Vagina (tissue), 2 donors: ENCODE data around the gene GPR108. TPM values are rescaled to one million over a fixed set of nuclear protein-coding genes. Genes with fewer than 3 reads are reported as not detected.
A peak's percentile ranks its signal among the peaks of the same experiment; 100 is the strongest.

Experiments used
- DNase-seq, 2 donors: peaks; one replicate each; pipeline ENCODE4 v3.0.0-alpha.2; 2017; ENCODE audit errors: extremely low spot score in 2 of 2
- H3K27ac ChIP-seq: fragments of 200-600 bp; sonication (generic); one replicate; pipeline ENCODE4 v1.5.1; 2019
- H3K27me3 ChIP-seq: fragments of 200-600 bp; sonication (generic); one replicate; pipeline ENCODE4 v1.5.1; 2019
- H3K36me3 ChIP-seq, 2 donors: fragments of 200-600 bp; sonication (generic); one replicate each; pipeline ENCODE4 v1.5.1; 2017 to 2019
- H3K4me1 ChIP-seq: fragments of 200-600 bp; sonication (generic); one replicate; pipeline ENCODE4 v1.5.1; 2019
- H3K4me3 ChIP-seq, 2 donors: fragments of 200-600 bp; sonication (generic); 1 replicate in 1 of 2; 2 replicates in 1 of 2; pipeline ENCODE4 v1.5.1; 2016 to 2019
- H3K9me3 ChIP-seq: fragments of 200-600 bp; sonication (generic); one replicate; pipeline ENCODE4 v1.5.1; 2019
- POLR2A ChIP-seq, 2 donors: fragments of 450-650 bp; IDR thresholded peaks; one replicate each; pipeline ENCODE4 v1.6.1; 2017; ENCODE audit warnings: antibody characterized with exemption in 2 of 2, mild to moderate bottlenecking in 2 of 2, moderate library complexity in 2 of 2
- POLR2AphosphoS5 ChIP-seq, 2 donors: sonication (generic); formaldehyde crosslinking; IDR thresholded peaks; one replicate each; pipeline ENCODE4 v1.9.0; 2017; ENCODE audit warnings: antibody characterized with exemption in 2 of 2, mild to moderate bottlenecking in 2 of 2, low read depth in 1 of 2; ENCODE audit not compliant: insufficient read depth in 1 of 2
- intact Hi-C: fragments of 100-400 bp; cut with DNase I; formaldehyde crosslinking; loops from one replicate; pipeline ENCODE4 v1.15.1; 2023
- total RNA-seq: library from RNA; depleted of rRNA; stranded (reverse); fragments of >200 nt; gene quantifications from one replicate; pipeline ENCODE4 v1.2.3, GENCODE V29; 2016
- TF ChIP-seq, protein P1 (sequence below), 3 experiments: fragments of 450-650 bp in 2 of 3; fragments of 200-600 bp in 1 of 3; sonication (generic) in 1 of 3; IDR thresholded peaks; one replicate each; pipeline ENCODE4 v1.5.1; 2017 to 2019; ENCODE audit warnings: antibody characterized with exemption in 3 of 3, mild to moderate bottlenecking in 2 of 3, moderate library complexity in 2 of 3

Gene GPR108
- total RNA-seq, 1 donor from 2014 or later = 62.9 TPM

DNA sequence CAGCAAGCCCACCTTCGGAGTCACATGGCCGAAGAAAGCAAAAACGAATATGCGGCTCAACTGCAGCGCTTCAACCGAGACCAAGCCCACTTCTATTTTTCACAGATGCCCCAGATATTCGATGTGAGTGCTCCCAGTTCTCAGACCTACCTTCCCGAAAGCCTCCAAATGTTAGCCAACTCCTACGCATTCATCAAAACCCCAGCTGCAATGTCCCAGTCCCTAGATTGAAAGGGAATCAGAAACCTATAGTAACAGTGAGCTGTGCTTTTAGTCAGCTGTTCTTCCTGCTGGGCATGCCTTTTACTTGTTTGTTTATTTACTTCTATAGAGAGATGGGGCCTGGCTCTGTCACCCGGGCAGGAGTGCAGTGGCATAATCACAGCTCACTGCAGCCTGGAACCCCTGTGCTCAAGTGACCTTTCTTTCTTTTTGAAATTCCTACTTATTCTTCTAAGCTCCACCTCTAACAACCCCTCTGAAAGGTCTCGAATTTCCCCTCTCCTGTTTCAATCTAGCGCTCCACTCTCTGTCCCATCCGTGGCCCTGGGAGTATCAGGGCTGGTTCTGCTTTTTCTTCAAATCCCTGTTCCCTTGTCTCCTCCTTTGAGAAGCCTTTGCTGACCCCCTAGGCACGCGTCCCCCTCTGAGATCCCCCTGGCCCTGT, 6.5 kb upstream of the GPR108 start:
- TF ChIP-seq, protein P1, sequence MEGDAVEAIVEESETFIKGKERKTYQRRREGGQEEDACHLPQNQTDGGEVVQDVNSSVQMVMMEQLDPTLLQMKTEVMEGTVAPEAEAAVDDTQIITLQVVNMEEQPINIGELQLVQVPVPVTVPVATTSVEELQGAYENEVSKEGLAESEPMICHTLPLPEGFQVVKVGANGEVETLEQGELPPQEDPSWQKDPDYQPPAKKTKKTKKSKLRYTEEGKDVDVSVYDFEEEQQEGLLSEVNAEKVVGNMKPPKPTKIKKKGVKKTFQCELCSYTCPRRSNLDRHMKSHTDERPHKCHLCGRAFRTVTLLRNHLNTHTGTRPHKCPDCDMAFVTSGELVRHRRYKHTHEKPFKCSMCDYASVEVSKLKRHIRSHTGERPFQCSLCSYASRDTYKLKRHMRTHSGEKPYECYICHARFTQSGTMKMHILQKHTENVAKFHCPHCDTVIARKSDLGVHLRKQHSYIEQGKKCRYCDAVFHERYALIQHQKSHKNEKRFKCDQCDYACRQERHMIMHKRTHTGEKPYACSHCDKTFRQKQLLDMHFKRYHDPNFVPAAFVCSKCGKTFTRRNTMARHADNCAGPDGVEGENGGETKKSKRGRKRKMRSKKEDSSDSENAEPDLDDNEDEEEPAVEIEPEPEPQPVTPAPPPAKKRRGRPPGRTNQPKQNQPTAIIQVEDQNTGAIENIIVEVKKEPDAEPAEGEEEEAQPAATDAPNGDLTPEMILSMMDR (IDR thresholded peaks at IDR 0.05) = no peak
- TF ChIP-seq POLR2A (IDR thresholded peaks at IDR 0.05) = no peak
- TF ChIP-seq POLR2AphosphoS5 (IDR thresholded peaks at IDR 0.05; ENCODE audit: insufficient read depth in 1 of 2, low read depth in 1 of 2) = no peak
- peak overlapping the region in 1 of 2 donors; percentile 23 for H3K4me3 ChIP-seq
- H3K27ac ChIP-seq = peak overlapping the region; percentile 96
- no peaks in the 10 kb centered on the region for H3K27me3 ChIP-seq
- H3K4me1 ChIP-seq = peaks cover 54% of the 10 kb centered on the region
- no peaks in the 10 kb centered on the region for H3K9me3 ChIP-seq
- no peak for DNase-seq
- intact Hi-C loops = no loop called here
- H3K36me3 ChIP-seq = peaks cover 0 to 43% of the 10 kb centered on the region in 2 donors

DNA sequence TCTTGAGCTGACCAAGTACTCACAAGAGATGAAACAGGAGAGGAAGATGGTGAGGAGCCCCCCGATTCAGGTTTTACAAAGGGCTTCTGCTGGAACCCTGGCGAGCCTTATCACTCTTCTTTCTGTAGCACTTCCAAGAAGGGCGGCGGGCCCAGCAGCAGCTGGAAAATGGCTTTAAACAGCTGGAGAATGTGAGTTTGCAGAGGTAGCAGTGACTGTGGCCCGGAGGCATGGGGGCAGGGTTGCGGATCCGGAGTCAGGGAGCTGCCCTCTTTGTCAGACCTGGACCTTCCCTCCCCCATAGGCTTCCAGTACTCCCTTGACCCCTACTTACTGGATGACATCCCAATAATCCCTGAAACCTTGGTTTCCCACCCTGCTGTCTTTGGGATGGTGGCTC, 5.7 kb upstream of the GPR108 start:
- no peaks in the 10 kb centered on the region for H3K27me3 ChIP-seq
- H3K27ac ChIP-seq = peak overlapping the region; percentile 96
- no peak for TF ChIP-seq POLR2AphosphoS5 (IDR thresholded peaks at IDR 0.05; ENCODE audit: insufficient read depth in 1 of 2, low read depth in 1 of 2)
- no peak for TF ChIP-seq POLR2A (IDR thresholded peaks at IDR 0.05)
- TF ChIP-seq, protein P1 (IDR thresholded peaks at IDR 0.05) = no peak
- intact Hi-C loops = no loop called here
- DNase-seq = no peak
- peaks cover 62% of the 10 kb centered on the region for H3K4me1 ChIP-seq
- peaks cover 0 to 35% of the 10 kb centered on the region in 2 donors for H3K36me3 ChIP-seq
- no peaks in the 10 kb centered on the region for H3K9me3 ChIP-seq
- H3K4me3 ChIP-seq = no peak overlapping the region

DNA sequence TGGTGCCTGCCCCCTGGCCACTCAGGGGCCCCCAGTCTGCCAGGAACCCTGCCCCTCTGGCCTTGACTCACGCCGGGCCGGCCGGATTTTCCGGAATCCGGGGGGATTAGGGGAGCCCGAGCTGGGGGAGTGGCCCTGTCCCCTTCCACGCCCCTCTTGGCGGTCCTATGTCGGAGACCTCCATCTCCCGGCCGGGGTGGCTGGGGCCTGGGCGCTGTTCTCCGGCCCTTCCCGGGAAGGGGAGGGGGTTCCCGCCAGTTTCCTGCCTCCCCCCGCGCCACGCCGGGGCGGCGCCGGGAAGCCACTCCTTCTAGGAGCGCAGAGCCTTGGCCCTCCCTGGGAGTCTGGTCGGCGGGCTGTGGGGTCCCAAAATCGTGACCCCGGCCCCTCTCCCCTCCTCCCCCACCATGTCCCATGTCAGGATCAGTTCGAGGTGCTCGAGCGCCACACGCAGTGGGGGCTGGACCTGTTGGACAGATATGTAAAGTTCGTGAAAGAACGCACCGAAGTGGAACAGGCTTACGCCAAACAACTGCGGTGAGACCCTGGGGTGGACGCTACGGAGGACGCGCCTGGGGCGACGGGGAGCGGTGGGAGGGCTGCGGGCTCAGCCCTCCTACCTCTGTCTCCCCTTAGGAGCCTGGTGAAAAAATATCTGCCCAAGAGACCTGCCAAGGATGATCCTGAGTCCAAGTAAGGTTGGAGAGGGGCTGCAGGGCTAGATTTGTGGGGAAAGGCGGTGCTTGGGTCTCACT, 3.4 kb upstream of the GPR108 start:
- no peaks in the 10 kb centered on the region for H3K9me3 ChIP-seq
- peaks cover 69% of the 10 kb centered on the region for H3K4me1 ChIP-seq
- peaks cover 0 to 13% of the 10 kb centered on the region in 2 donors for H3K36me3 ChIP-seq
- peak overlapping the region; percentile 96 for H3K27ac ChIP-seq
- DNase-seq = no peak
- intact Hi-C loops = no loop called here
- peak overlapping the region; percentile 78 to 99 for H3K4me3 ChIP-seq
- peak in 1 of 2 donors; percentile 12 for TF ChIP-seq POLR2A (IDR thresholded peaks at IDR 0.05)
- TF ChIP-seq, protein P1 (IDR thresholded peaks at IDR 0.05) = no peak
- TF ChIP-seq POLR2AphosphoS5 (IDR thresholded peaks at IDR 0.05; ENCODE audit: insufficient read depth in 1 of 2, low read depth in 1 of 2) = peak; percentile 56 to 87
- no peaks in the 10 kb centered on the region for H3K27me3 ChIP-seq

DNA sequence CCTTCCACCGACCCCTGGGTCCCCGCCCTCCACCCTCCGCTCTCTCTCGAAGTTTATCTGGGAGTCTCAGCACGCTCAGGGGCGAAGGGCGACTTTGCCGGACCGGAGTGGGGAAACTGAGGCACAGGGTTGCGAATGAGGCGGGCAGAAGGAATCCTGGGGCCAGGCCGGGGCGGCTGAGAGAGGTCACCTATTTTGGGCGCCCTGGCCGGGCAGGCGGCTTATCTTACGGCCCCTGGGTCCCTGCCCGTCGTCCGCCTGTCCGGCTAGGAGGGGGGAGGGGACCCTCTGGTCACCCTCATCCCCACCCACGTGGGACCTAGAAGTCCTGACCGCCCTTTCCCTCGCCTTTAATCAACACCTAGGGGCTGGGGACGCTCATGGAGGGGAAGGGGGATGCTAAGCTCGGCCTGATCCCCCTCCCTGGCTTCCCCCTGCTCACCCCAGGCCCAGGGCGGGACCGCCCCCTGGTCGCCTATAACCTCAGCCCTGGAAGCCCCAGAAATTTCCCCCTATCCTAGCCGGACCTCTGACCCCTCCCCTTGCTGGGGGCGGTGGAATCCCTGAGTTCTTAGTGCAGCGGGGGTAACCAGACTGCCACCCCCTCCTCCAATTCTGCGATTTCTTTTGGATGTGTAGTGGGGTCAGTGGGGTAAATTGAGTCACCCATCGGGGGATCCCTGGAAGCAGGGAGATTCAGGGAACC, 2.7 kb upstream of the GPR108 start:
- H3K9me3 ChIP-seq = no peaks in the 10 kb centered on the region
- H3K27me3 ChIP-seq = no peaks in the 10 kb centered on the region
- peaks cover 0 to 10% of the 10 kb centered on the region in 2 donors for H3K36me3 ChIP-seq
- H3K4me3 ChIP-seq = peak overlapping the region; percentile 78 to 99
- DNase-seq = no peak
- intact Hi-C loops = loop anchor here (5.0 to 10.0 kb wide), 2 partner anchors 125 to 318 kb away; partner anchors contain the start of gene KHSRP
- peak overlapping the region; percentile 96 for H3K27ac ChIP-seq
- H3K4me1 ChIP-seq = peaks cover 67% of the 10 kb centered on the region
- TF ChIP-seq POLR2A (IDR thresholded peaks at IDR 0.05) (no peak), POLR2AphosphoS5 (IDR thresholded peaks at IDR 0.05; ENCODE audit: insufficient read depth in 1 of 2, low read depth in 1 of 2) (no peak)
- TF ChIP-seq, protein P1 (IDR thresholded peaks at IDR 0.05) = no peak
